Neural progenitor cell (in vitro differentiated cells): ENCODE results near the gene OVCA2.

Experiments used
- EZH2 ChIP-seq: fragments of 200-600 bp; sonication (generic); IDR thresholded peaks from 2 replicates; pipeline ENCODE4 v1.6.1; 2017; ENCODE audit warnings: antibody characterized with exemption, mild to moderate bottlenecking, moderate library complexity
- TF ChIP-seq, protein P1 (sequence below): fragments of 200-600 bp; sonication (generic); IDR thresholded peaks from 2 replicates; pipeline ENCODE4 v1.5.1; 2017; ENCODE audit warnings: antibody characterized with exemption, mild to moderate bottlenecking

DNA sequence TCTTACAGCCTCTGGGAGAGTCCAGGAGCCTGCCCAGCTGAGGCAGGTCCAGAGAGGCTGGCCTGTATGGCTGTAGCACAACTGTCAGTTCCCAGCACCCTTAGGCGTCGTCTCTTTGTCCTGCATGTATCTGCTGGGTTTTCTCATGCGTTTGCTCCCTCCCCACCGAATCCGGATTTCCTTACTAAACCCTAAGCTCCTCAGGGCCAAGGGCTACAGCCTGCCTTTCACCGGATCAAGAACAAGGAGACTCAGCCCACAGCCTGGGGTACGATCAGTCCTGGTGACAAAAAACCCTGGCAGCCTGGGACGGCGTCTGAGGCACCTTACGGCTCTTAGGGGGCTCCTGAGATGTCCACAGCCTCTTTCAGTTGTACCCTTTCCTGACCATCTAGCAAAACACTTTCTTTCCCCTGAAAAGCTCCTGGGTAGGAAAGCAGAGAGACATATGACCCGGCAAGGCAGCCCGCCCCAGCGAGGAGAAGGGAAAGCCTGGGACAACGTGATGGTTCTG lies 25.3 kb downstream of the OVCA2 start:
- TF ChIP-seq, protein P1, sequence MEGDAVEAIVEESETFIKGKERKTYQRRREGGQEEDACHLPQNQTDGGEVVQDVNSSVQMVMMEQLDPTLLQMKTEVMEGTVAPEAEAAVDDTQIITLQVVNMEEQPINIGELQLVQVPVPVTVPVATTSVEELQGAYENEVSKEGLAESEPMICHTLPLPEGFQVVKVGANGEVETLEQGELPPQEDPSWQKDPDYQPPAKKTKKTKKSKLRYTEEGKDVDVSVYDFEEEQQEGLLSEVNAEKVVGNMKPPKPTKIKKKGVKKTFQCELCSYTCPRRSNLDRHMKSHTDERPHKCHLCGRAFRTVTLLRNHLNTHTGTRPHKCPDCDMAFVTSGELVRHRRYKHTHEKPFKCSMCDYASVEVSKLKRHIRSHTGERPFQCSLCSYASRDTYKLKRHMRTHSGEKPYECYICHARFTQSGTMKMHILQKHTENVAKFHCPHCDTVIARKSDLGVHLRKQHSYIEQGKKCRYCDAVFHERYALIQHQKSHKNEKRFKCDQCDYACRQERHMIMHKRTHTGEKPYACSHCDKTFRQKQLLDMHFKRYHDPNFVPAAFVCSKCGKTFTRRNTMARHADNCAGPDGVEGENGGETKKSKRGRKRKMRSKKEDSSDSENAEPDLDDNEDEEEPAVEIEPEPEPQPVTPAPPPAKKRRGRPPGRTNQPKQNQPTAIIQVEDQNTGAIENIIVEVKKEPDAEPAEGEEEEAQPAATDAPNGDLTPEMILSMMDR, result no peak
- TF ChIP-seq EZH2, result no peak
